ENCODE results near the gene COL9A2.

- TF ChIP-seq CTCF (IDR thresholded peaks at IDR 0.05) (no peak), POLR2A (IDR thresholded peaks at IDR 0.05) (no peak)
These were observed 15.4 kb downstream of the COL9A2 start for GRCh38 chr1:40301541-40302299.
